NB4 (cell line): ENCODE measurements around the gene DGKI.
"Not testable (repeated sequence)": the region's sequence is repeated elsewhere in the genome, so short reads cannot be mapped to it uniquely, and the experiment has no call there.

Source experiments
- DNase-seq: peaks from one replicate; pipeline ENCODE4 v3.0.0; 2010; ENCODE audit warnings: low read depth
- H3K4me3 ChIP-seq: one replicate; pipeline ENCODE4 v1.5.1; 2011; ENCODE audit warnings: mild to moderate bottlenecking, low read depth, low read length, moderate library complexity
- CTCF ChIP-seq: IDR thresholded peaks from one replicate; pipeline ENCODE4 v1.5.1; 2012; ENCODE audit warnings: low read depth, low read length
- MYC ChIP-seq: IDR thresholded peaks from 2 replicates; pipeline ENCODE4 v1.6.1; 2011; ENCODE audit warnings: low read depth, low read length
- POLR2A ChIP-seq: IDR thresholded peaks from 2 replicates; pipeline ENCODE4 v1.6.1; 2011; ENCODE audit warnings: mild to moderate bottlenecking; ENCODE audit not compliant: insufficient read length; ENCODE audit errors: extremely low read depth
- TF ChIP-seq, protein P1 (sequence below): IDR thresholded peaks from 2 replicates; pipeline ENCODE4 v1.6.1; 2011; ENCODE audit warnings: low read depth, low read length

DGKI gene

DNA sequence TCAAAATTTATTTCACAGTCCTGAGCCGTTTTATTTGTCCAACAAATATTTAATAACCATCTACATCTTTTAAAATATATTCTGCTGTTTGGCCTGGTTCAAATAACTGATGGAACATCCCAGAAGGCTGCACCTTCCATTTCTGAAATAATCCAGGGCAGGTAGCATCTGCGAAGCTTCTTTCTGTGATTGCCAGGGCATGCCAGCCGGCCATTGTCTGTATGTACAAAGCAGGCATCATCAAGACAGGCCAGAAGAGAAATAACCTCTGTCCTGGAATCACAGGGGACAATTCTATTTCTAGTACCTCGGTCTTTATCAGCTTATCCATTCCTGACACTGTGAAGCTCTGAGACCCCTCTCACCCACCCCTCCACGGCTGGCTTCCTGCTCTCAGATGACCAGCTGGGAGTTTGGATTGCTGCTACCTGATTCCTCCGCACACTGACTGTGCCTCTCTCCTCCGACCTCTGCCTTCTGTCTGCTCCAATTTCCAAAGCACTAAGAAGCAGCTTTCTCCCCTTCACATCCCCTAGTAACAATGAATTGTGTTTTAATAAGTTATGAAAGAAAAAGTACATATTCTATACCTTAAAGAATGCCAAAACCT is 8.0 kb downstream of the DGKI start:
- no peak overlapping the region for H3K4me3 ChIP-seq
- TF ChIP-seq POLR2A (no peak), MYC (no peak), CTCF (no peak)
- TF ChIP-seq, protein P1, sequence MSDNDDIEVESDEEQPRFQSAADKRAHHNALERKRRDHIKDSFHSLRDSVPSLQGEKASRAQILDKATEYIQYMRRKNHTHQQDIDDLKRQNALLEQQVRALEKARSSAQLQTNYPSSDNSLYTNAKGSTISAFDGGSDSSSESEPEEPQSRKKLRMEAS, result no peak
- DNase-seq, result no peak

DNA sequence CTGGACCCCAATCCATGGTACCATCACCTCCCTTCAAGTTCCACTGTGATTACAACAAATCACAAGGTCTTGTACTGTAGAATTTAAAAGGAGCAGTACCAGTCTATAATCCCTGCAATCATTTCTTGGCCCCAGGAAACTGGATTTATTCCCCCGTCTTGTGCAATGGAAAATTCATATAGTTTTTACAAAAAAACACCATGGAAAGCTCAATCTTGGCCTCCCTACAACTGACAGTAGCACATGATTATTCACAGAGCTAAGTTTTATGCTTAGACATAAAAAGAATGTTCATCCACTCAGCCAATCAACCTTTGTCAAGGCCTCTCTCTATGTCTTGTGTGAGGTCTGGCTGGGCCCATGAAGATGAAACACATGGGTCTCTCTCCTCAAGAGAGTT is 10.2 kb downstream of the DGKI start:
- no peak overlapping the region for H3K4me3 ChIP-seq
- no peak for TF ChIP-seq MYC
- TF ChIP-seq, protein P1, result no peak
- no peak for TF ChIP-seq CTCF
- no peak for TF ChIP-seq POLR2A
- no peak for DNase-seq

DNA sequence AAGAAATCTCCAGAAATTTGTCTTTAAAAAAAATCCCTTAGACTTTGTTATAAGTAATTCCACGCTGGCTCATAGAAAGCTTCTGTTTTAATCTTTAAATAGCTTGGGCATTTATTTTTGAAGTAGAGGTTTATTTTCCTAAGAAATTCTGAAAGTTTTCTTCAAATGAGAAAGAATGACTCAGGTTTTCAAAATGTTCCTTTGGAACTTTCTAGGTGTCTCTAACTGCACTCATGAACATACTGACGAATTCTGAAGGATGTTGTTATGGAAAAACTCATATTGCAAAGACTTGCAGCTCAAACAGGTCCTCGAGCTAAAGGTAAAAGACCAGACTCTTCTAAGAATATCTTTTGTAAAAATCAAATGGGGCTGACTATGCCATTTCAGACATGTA is 10.7 kb downstream of the DGKI start:
- no peak for DNase-seq
- H3K4me3 ChIP-seq, result no peak overlapping the region
- TF ChIP-seq, protein P1, result no peak
- TF ChIP-seq MYC (no peak), CTCF (no peak), POLR2A (no peak)

DNA sequence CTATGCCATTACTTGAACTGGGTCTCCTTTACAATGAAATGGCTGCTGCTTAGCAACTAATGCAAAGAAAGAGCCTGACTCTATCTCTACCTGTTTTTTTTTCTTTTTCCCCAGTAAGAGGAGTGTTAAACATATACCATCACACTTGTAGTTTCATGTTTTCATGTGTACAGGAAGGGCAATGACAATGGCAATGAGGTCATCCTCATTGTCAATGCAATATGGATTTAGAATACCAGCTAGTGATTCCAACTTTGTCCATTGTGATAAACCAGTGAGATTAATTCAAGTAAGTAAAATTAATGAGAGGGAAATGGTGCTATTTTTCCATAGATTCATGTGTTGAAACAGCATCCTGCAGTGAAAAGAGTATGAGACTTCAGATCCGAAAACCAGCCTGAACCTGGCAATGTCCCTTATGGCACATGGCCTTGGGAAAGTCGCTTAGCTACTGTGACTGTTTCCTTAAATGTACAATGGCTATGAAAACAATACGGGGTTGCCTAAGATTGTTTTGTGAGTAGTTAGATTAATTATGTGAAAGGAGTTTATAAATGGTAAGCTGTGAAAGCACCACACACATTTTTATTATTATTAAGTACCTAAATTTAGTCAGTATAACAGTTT is 11.2 kb downstream of the DGKI start:
- TF ChIP-seq, protein P1, result no peak
- TF ChIP-seq CTCF (no peak), POLR2A (no peak), MYC (no peak)
- DNase-seq, result no peak
- H3K4me3 ChIP-seq, result no peak overlapping the region

- TF ChIP-seq CTCF, result no peak
- TF ChIP-seq MYC, result no peak
- no peak for TF ChIP-seq POLR2A
- TF ChIP-seq, protein P1, result no peak
- no peak overlapping the region for H3K4me3 ChIP-seq
- no peak for DNase-seq
Measured at GRCh38 chr7:137834552-137834951, 12.2 kb downstream of the DGKI start.

DNA sequence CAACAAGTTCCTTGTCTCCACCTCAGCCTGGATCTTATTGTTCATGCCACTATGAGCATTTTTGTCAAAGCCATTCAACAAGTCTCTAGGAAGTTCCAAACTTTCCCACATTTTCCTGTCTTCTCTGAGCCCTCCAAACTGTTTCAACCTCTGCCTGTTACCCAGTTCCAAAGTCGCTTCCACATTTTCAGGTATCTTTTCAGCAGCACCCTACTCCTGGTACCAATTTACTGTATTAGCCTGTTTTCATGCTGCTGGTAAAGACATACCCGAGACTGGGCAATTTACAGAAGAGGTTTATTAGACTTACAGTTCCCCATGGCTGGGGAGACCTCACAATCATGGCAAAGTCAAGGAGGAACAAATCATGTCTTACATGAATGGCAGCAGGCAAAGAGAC is 13.8 kb downstream of the DGKI start:
- H3K4me3 ChIP-seq, DNase-seq: not testable (repeated sequence)
